Gastrocnemius medialis (tissue), 4 donors: ENCODE results near the gene SMOC2. TPM values are rescaled to one million over a fixed set of nuclear protein-coding genes. Genes with fewer than 3 reads are reported as not detected.

Source experiments
- ATAC-seq, 2 donors: fragments of 150-250 bp; one replicate each; pipeline ENCODE4 v1.9.1; 2016
- DNase-seq, 2 donors: peaks; one replicate each; pipeline ENCODE4 v3.0.0-alpha.2; 2019
- H3K27ac ChIP-seq, 4 donors: fragments of 200-600 bp; sonication (generic); 1 replicate in 1 of 4; 2 replicates in 3 of 4; pipeline ENCODE4 v1.5.1; 2016 to 2018; ENCODE audit warnings: mild to moderate bottlenecking in 2 of 4, moderate library complexity in 1 of 4
- H3K27me3 ChIP-seq, 3 donors: fragments of 200-600 bp; sonication (generic) in 2 of 3; 1 replicate in 1 of 3; 2 replicates in 2 of 3; pipeline versions ENCODE4 v1.5.1 to v1.6.0; 2016 to 2019; ENCODE audit warnings: mild to moderate bottlenecking in 1 of 3, moderate library complexity in 1 of 3
- H3K36me3 ChIP-seq, 2 donors: fragments of 200-600 bp; sonication (generic) in 1 of 2; one replicate each; pipeline ENCODE4 v1.5.1; 2017 to 2018
- H3K4me1 ChIP-seq, 2 donors: fragments of 200-600 bp; sonication (generic) in 1 of 2; one replicate each; pipeline ENCODE4 v1.5.1; 2016 to 2017; ENCODE audit warnings: mild to moderate bottlenecking in 2 of 2
- H3K4me3 ChIP-seq, 4 donors: fragments of 200-600 bp; sonication (generic) in 3 of 4; 1 replicate in 1 of 4; 2 replicates in 3 of 4; pipeline ENCODE4 v1.5.1; 2016 to 2019; ENCODE audit warnings: mild to moderate bottlenecking in 2 of 4
- H3K9me3 ChIP-seq, 3 donors: fragments of 200-600 bp; sonication (generic) in 2 of 3; 1 replicate in 1 of 3; 2 replicates in 2 of 3; pipeline ENCODE4 v1.5.1; 2016 to 2019
- POLR2A ChIP-seq, 2 donors: fragments of 450-650 bp; IDR thresholded peaks; one replicate each; pipeline ENCODE4 v1.6.1; 2017; ENCODE audit warnings: antibody characterized with exemption in 2 of 2, mild to moderate bottlenecking in 2 of 2, moderate library complexity in 2 of 2
- in situ Hi-C, 4 donors: fragments of 200-750 bp; cut with MboI; loops; one replicate each; pipeline versions ENCODE4 v1.15.0 to v1.8.0; 2017; ENCODE audit warnings: low sequenced_read_pairs in 4 of 4
- intact Hi-C: fragments of 100-400 bp; cut with DNase I; formaldehyde crosslinking; loops from one replicate; pipeline ENCODE4 v1.15.1; 2023; ENCODE audit warnings: low total_unique reads
- total RNA-seq, 4 donors: library from RNA; depleted of rRNA; stranded (reverse); fragments of >200 nt; gene quantifications; one replicate each; pipeline versions ENCODE4 v1.1.0 to v1.2.3, GENCODE V29; 2016
- TF ChIP-seq, protein P1 (sequence below), 5 experiments: fragments of 450-650 bp in 3 of 5; fragments of 200-600 bp in 2 of 5; sonication (generic) in 2 of 5; IDR thresholded peaks in 4 of 5; conservative IDR thresholded peaks in 1 of 5; 1 replicate in 4 of 5; 2 replicates in 1 of 5; pipeline ENCODE4 v1.5.1; 2016 to 2019; ENCODE audit warnings: antibody characterized with exemption in 5 of 5, mild to moderate bottlenecking in 3 of 5, moderate library complexity in 3 of 5

Gene SMOC2
- total RNA-seq, 4 donors from 2014 or later, result 7.2 to 34.4 (median 16.5) TPM

DNA sequence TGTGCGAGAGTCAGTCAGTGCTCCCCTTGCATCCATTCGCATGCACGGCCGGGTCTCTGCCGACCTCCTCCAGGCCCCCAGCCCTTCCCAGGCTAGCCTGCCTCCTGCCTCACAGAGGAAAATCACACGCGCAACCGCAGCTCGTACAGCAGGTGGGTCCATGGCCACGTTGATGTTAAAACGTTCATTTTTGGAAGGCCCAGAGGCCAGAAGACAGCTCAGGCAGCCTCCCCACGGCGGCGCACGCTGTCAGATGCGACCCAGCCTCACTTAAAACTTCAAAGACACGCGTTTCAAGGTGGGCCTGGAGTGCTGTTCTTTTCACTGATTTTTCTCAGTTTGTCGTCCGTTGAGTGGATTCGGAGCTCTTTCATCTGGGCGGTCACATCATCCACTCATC is 276.5 kb downstream of the SMOC2 start:
- no peaks in the 10 kb centered on the region for H3K36me3 ChIP-seq
- in situ Hi-C loops (no loop called here), intact Hi-C loops (no loop called here)
- ATAC-seq, result no peak
- H3K4me3 ChIP-seq, result no peak overlapping the region
- no peak for TF ChIP-seq POLR2A (IDR thresholded peaks at IDR 0.05)
- TF ChIP-seq, protein P1, sequence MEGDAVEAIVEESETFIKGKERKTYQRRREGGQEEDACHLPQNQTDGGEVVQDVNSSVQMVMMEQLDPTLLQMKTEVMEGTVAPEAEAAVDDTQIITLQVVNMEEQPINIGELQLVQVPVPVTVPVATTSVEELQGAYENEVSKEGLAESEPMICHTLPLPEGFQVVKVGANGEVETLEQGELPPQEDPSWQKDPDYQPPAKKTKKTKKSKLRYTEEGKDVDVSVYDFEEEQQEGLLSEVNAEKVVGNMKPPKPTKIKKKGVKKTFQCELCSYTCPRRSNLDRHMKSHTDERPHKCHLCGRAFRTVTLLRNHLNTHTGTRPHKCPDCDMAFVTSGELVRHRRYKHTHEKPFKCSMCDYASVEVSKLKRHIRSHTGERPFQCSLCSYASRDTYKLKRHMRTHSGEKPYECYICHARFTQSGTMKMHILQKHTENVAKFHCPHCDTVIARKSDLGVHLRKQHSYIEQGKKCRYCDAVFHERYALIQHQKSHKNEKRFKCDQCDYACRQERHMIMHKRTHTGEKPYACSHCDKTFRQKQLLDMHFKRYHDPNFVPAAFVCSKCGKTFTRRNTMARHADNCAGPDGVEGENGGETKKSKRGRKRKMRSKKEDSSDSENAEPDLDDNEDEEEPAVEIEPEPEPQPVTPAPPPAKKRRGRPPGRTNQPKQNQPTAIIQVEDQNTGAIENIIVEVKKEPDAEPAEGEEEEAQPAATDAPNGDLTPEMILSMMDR (IDR thresholded peaks at IDR 0.05 in 4 of 5, conservative IDR thresholded peaks at IDR 0.05 in 1 of 5), result no peak
- no peak overlapping the region for H3K27ac ChIP-seq
- H3K4me1 ChIP-seq, result no peaks in the 10 kb centered on the region
- no peaks in the 10 kb centered on the region for H3K27me3 ChIP-seq
- no peak for DNase-seq
- H3K9me3 ChIP-seq, result no peaks in the 10 kb centered on the region

Other genes with a start within 250 kb of the SMOC2 start
- gene DACT2, start 121.4 kb upstream of the SMOC2 start, total RNA-seq, result under 1 TPM in 1 of 4 donors, not detected in 3; 0.24 TPM